Ishikawa (cell line): ENCODE data around the gene ZNF423.

ENCODE experiments used
- CREB1 ChIP-seq: IDR thresholded peaks from 2 replicates; pipeline ENCODE4 v1.6.1; 2012; ENCODE audit warnings: low read depth
- EGR1 ChIP-seq: IDR thresholded peaks from 2 replicates; pipeline ENCODE4 v1.6.1; 2012
- FOXM1 ChIP-seq: IDR thresholded peaks from 2 replicates; pipeline ENCODE4 v1.6.1; 2012; ENCODE audit warnings: low read depth, borderline replicate concordance
- RAD21 ChIP-seq: IDR thresholded peaks from 2 replicates; pipeline ENCODE4 v1.6.1; 2012; ENCODE audit warnings: low read depth
- REST ChIP-seq: IDR thresholded peaks from 2 replicates; pipeline ENCODE4 v1.6.1; 2012; ENCODE audit warnings: low read depth, mild to moderate bottlenecking
- TAF1 ChIP-seq: IDR thresholded peaks from 2 replicates; pipeline ENCODE4 v1.6.1; 2012; ENCODE audit warnings: low read depth, mild to moderate bottlenecking
- USF1 ChIP-seq: IDR thresholded peaks from 2 replicates; pipeline ENCODE4 v1.6.1; 2012
- ZBTB7A ChIP-seq: IDR thresholded peaks from 2 replicates; pipeline ENCODE4 v1.6.1; 2012; ENCODE audit warnings: low read depth
- TF ChIP-seq, protein P1 (sequence below): IDR thresholded peaks from 2 replicates; pipeline ENCODE4 v1.6.1; 2012

GRCh38 chr16:49657736-49658465 lies 198.0 kb downstream of the ZNF423 start:
- TF ChIP-seq TAF1, result no peak
- no peak for TF ChIP-seq REST
- TF ChIP-seq ZBTB7A, result no peak
- TF ChIP-seq FOXM1, result no peak
- no peak for TF ChIP-seq EGR1
- no peak for TF ChIP-seq RAD21
- TF ChIP-seq, protein P1, sequence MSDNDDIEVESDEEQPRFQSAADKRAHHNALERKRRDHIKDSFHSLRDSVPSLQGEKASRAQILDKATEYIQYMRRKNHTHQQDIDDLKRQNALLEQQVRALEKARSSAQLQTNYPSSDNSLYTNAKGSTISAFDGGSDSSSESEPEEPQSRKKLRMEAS, result no peak
- TF ChIP-seq USF1, result no peak
- no peak for TF ChIP-seq CREB1
